PC-3 (cell line): Measurements from ENCODE around the gene TMEM131L. TPM values are rescaled to one million over a fixed set of nuclear protein-coding genes. Genes with fewer than 3 reads are reported as not detected.
"Not testable (repeated sequence)": the region's sequence is repeated elsewhere in the genome, so short reads cannot be mapped to it uniquely, and the experiment has no call there.

Experiments
- ATAC-seq: fragments of 200-7000 bp; cut with Tn5 transposase; 2 replicates; pipeline ENCODE4 v1.9.1; 2020; ENCODE audit warnings: mild to moderate bottlenecking, moderate library complexity
- BruUV-seq: library from RNA; stranded (reverse); fragments of 400-500 nt; replicated peaks from 2 replicates; lab custom pipeline; 2021; lab: Mats Ljungman, UMichigan
- CTCF ChIA-PET: fragments of 300-600 bp; sonication (Branson Sonifier 250); formaldehyde crosslinking; loops from one replicate; lab custom pipeline; 2022; ENCODE audit warnings: antibody characterized with exemption; lab: Charles Lee
- POLR2A ChIA-PET: fragments of 300-600 bp; sonication (Branson Sonifier 250); formaldehyde crosslinking; loops from one replicate; lab custom pipeline; 2022; ENCODE audit warnings: antibody characterized with exemption; ENCODE audit not compliant: unreplicated experiment; lab: Charles Lee
- DNase-seq: peaks from one replicate; pipeline ENCODE4 v3.0.0-alpha.2; 2015
- H2AFZ ChIP-seq: fragments of 300-600 bp; sonication (generic); 2 replicates; pipeline ENCODE4 v1.6.0; 2016; ENCODE audit warnings: antibody characterized with exemption, low read length
- H3F3A ChIP-seq: fragments of 300-600 bp; sonication (generic); one replicate; pipeline ENCODE4 v1.6.0; 2017; ENCODE audit warnings: antibody characterized with exemption, low read length, control low read depth, mild to moderate bottlenecking; ENCODE audit not compliant: unreplicated experiment
- H3K27ac ChIP-seq: fragments of 300-600 bp; sonication (generic); 2 replicates; pipeline ENCODE4 v1.5.1; 2016; ENCODE audit warnings: mild to moderate bottlenecking, low read length
- H3K27me3 ChIP-seq: fragments of 300-600 bp; sonication (generic); 2 replicates; pipeline ENCODE4 v1.6.1; 2016; ENCODE audit warnings: low read length, mixed read lengths
- H3K36me3 ChIP-seq: fragments of 300-600 bp; sonication (generic); 2 replicates; pipeline ENCODE4 v1.6.1; 2016; ENCODE audit warnings: low read depth, mixed run types, low read length, mixed read lengths
- H3K4me1 ChIP-seq: fragments of 300-600 bp; sonication (generic); 2 replicates; pipeline ENCODE4 v1.5.1; 2016; ENCODE audit warnings: low read length; ENCODE audit not compliant: insufficient read depth
- H3K4me2 ChIP-seq: fragments of 300-600 bp; sonication (generic); 2 replicates; pipeline ENCODE4 v1.6.0; 2016; ENCODE audit warnings: low read length
- H3K4me3 ChIP-seq: fragments of 300-600 bp; sonication (generic); 2 replicates; pipeline ENCODE4 v1.5.1; 2016; ENCODE audit warnings: mild to moderate bottlenecking, low read length, mixed read lengths
- H3K79me2 ChIP-seq: fragments of 300-600 bp; sonication (generic); 2 replicates; pipeline ENCODE4 v1.6.1; 2017; ENCODE audit warnings: low read length, mixed read lengths
- H3K9ac ChIP-seq: fragments of 300-600 bp; sonication (generic); 2 replicates; pipeline ENCODE4 v1.6.0; 2016; ENCODE audit warnings: mild to moderate bottlenecking, low read length
- H3K9me2 ChIP-seq: fragments of 300-600 bp; sonication (generic); replicated peaks from 2 replicates; pipeline ENCODE4 v1.6.1; 2016; ENCODE audit warnings: mixed run types, low read length, mixed read lengths
- H3K9me3 ChIP-seq: fragments of 300-600 bp; sonication (generic); 2 replicates; pipeline ENCODE4 v1.6.1; 2016; ENCODE audit warnings: low read length, mixed read lengths
- H4K20me1 ChIP-seq: fragments of 300-600 bp; sonication (generic); 2 replicates; pipeline ENCODE4 v1.6.1; 2016; ENCODE audit warnings: low read length, mixed read lengths
- CTCF ChIP-seq: fragments of 300-600 bp; sonication (generic); conservative IDR thresholded peaks from 2 replicates; pipeline ENCODE4 v1.5.1; 2017; ENCODE audit warnings: antibody characterized with exemption, low read depth, mild to moderate bottlenecking, low read length
- EZH2 ChIP-seq: fragments of 300-600 bp; sonication (generic); IDR thresholded peaks from one replicate; pipeline ENCODE4 v1.6.1; 2017; ENCODE audit warnings: antibody characterized with exemption, mild to moderate bottlenecking, low read length; ENCODE audit not compliant: unreplicated experiment
- EZH2phosphoT487 ChIP-seq: fragments of 300-600 bp; sonication (generic); IDR thresholded peaks from 2 replicates; pipeline ENCODE4 v1.6.1; 2018; ENCODE audit warnings: mild to moderate bottlenecking, antibody characterized with exemption, low read length, borderline replicate concordance
- intact Hi-C: fragments of 100-400 bp; cut with micrococcal nuclease; formaldehyde crosslinking; loops from 2 replicates; pipeline ENCODE4 v1.9.0; 2023
- total RNA-seq: library from RNA; depleted of rRNA; stranded (reverse); fragments of >200 nt; gene quantifications from 2 replicates; pipeline ENCODE4 v1.2.3, GENCODE V29; 2014

The TMEM131L gene
- total RNA-seq, 1 experiment from 2014 or later: 7.7 TPM

- H3K79me2 ChIP-seq: no peaks in the 10 kb centered on the region
- H2AFZ ChIP-seq: no peak overlapping the region
- TF ChIP-seq EZH2phosphoT487 (no peak), CTCF (no peak), EZH2 (no peak)
- H3K4me1 ChIP-seq: no peaks in the 10 kb centered on the region
- BruUV-seq: no TSS peak
- no peaks in the 10 kb centered on the region for H3K9me2 ChIP-seq
- no peaks in the 10 kb centered on the region for H3F3A ChIP-seq
- no peaks in the 10 kb centered on the region for H3K9me3 ChIP-seq
- no peak overlapping the region for H3K4me3 ChIP-seq
- H3K27me3 ChIP-seq: no peaks in the 10 kb centered on the region
- no peak overlapping the region for H3K4me2 ChIP-seq
- no peak for ATAC-seq
- CTCF ChIA-PET: no interaction called here
- no peak overlapping the region for H3K9ac ChIP-seq
- no peak overlapping the region for H3K27ac ChIP-seq
- H4K20me1 ChIP-seq: no peaks in the 10 kb centered on the region
- H3K36me3 ChIP-seq: peaks cover 5% of the 10 kb centered on the region; the same call in 1 of the 2 replicates
- intact Hi-C loops: no loop called here
- no peak for DNase-seq
- POLR2A ChIA-PET: no interaction called here
These were observed 136.6 kb downstream of the TMEM131L start for GRCh38 chr4:153602758-153603157.

GRCh38 chr4:153603258-153603657 lies 137.1 kb downstream of the TMEM131L start:
- Histone ChIP-seq H4K20me1 (no peaks in the 10 kb centered on the region), H3K9me3 (no peaks in the 10 kb centered on the region), H3K4me2 (no peak overlapping the region), H3K27me3 (no peaks in the 10 kb centered on the region), H3F3A (no peaks in the 10 kb centered on the region), H3K27ac (no peak overlapping the region), H3K9ac (no peak overlapping the region), H3K9me2 (no peaks in the 10 kb centered on the region), H3K4me3 (no peak overlapping the region), H3K79me2 (no peaks in the 10 kb centered on the region), H2AFZ (no peak overlapping the region), H3K36me3 (peaks cover 5% of the 10 kb centered on the region; the same call in 1 of the 2 replicates), H3K4me1 (no peaks in the 10 kb centered on the region)
- ChIA-PET POLR2A (no interaction called here), CTCF (no interaction called here)
- BruUV-seq: no TSS peak
- TF ChIP-seq CTCF (no peak), EZH2 (no peak), EZH2phosphoT487 (no peak)
- DNase-seq: no peak
- no peak for ATAC-seq
- intact Hi-C loops: no loop called here

- ATAC-seq (no peak), DNase-seq (no peak)
- H3K9ac ChIP-seq: no peak overlapping the region
- H3K4me1 ChIP-seq: no peaks in the 10 kb centered on the region
- CTCF ChIA-PET: no interaction called here
- no peak overlapping the region for H2AFZ ChIP-seq
- TF ChIP-seq EZH2phosphoT487 (no peak), EZH2 (no peak), CTCF (no peak)
- POLR2A ChIA-PET: no interaction called here
- no peak overlapping the region for H3K4me3 ChIP-seq
- H3K79me2 ChIP-seq: no peaks in the 10 kb centered on the region
- H3K9me3 ChIP-seq: no peaks in the 10 kb centered on the region
- no TSS peak for BruUV-seq
- no peak overlapping the region for H3K4me2 ChIP-seq
- no peaks in the 10 kb centered on the region for H3K27me3 ChIP-seq
- intact Hi-C loops: no loop called here
- H4K20me1 ChIP-seq: no peaks in the 10 kb centered on the region
- no peak overlapping the region for H3K27ac ChIP-seq
- no peaks in the 10 kb centered on the region for H3K9me2 ChIP-seq
- H3F3A ChIP-seq: no peaks in the 10 kb centered on the region
- peaks cover 5% of the 10 kb centered on the region; the same call in 1 of the 2 replicates for H3K36me3 ChIP-seq
These were observed 137.7 kb downstream of the TMEM131L start for GRCh38 chr4:153603835-153604234.

GRCh38 chr4:153609070-153609469 lies 142.9 kb downstream of the TMEM131L start:
- H3F3A ChIP-seq, H3K9ac ChIP-seq, H3K4me1 ChIP-seq, ATAC-seq, CTCF ChIA-PET, H3K79me2 ChIP-seq, POLR2A ChIA-PET, H2AFZ ChIP-seq, H3K9me3 ChIP-seq, intact Hi-C loops, H3K36me3 ChIP-seq, H3K4me2 ChIP-seq, H4K20me1 ChIP-seq, H3K9me2 ChIP-seq, H3K27me3 ChIP-seq, H3K27ac ChIP-seq, H3K4me3 ChIP-seq, BruUV-seq, DNase-seq: not testable (repeated sequence)
